NK-92 (cell line): Measurements from ENCODE around the gene CRB3.
"Not testable (repeated sequence)": the region's sequence is repeated elsewhere in the genome, so short reads cannot be mapped to it uniquely, and the experiment has no call there.

Experiments
- DNase-seq: peaks from one replicate; lab custom pipeline; 2025; ENCODE audit not compliant: unreplicated experiment; lab: John Stamatoyannopoulos, UW

The CRB3 gene

DNA sequence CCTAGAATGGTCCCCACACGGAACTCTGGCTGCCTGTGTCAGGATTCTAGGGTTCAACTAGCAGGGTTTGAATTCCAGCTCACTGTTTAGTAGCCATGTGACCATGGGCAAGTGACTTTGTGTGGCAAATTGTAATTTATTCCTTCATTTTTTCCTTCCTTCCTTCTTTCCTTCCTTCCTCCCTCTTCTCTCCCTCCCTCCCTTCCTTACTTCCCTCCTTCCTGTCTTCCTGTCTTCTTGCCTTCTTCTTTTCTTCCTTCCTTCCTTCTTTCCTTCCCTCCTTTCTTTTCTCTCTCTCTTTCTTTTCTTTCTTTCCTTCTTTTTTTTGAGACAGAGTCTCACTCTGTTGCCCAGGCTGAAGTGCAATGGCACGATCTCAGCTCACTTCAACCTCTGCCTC lies 26.1 kb downstream of the CRB3 start:
- no peak for DNase-seq

DNA sequence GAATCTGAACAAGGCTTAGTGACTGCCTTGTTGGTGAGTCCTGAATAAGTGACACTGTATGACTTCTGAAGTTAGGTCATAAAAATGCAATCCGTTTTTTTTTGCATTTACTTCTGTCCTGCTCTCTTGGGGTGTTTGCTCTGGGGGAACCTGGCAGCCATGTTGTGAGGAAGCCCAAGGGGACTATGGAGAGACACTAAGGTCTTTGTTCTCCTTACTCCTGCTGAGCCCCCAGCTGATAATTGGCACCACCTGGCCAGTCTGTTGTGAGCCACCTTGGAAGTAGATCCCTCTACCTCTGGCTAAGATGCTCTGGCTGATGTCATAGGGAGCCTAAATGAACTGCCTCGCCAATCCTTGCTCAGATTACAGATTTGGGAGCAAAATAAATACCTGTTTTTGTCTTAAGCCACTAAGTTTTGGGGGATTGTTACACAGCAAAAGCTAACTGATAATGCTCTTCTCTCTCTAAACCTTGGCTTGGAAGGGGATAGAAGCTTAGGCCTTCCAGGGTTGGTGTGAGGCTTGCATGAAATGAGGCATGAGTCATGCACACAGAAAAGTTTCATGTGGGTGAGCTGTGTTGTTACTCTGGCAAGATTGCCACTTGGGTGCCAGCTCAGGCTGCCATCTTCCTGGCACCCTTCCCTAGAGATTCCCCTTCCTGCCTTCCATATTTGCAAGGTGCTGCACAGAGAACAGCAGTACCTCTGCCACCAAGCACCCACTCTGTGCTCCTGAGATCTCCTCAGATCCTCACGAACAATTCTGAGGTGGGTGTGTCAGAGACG lies 27.9 kb downstream of the CRB3 start:
- no peak for DNase-seq

- DNase-seq = no peak
Observed at GRCh38 chr19:6494438-6495036, 30.5 kb downstream of the CRB3 start.

DNA sequence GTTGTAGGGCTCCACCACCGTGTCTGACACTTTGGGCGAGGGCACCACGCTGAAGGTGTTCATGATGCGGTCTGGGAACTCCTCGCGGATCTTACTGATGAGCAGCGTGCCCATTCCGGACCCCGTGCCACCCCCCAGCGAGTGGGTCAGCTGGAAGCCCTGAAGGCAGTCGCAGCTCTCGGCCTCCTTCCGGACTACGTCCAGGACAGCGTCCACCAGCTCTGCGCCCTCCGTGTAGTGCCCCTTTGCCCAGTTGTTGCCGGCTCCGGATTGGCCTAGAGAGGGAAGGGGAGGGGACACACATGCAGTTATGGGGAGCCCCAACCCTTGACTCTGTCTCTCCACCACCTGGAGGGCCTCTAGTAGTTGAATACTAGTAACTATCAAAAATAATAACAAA lies 31.9 kb downstream of the CRB3 start:
- no peak for DNase-seq

- DNase-seq = no peak
Observed at GRCh38 chr19:6498294-6499036, 34.4 kb downstream of the CRB3 start.

DNA sequence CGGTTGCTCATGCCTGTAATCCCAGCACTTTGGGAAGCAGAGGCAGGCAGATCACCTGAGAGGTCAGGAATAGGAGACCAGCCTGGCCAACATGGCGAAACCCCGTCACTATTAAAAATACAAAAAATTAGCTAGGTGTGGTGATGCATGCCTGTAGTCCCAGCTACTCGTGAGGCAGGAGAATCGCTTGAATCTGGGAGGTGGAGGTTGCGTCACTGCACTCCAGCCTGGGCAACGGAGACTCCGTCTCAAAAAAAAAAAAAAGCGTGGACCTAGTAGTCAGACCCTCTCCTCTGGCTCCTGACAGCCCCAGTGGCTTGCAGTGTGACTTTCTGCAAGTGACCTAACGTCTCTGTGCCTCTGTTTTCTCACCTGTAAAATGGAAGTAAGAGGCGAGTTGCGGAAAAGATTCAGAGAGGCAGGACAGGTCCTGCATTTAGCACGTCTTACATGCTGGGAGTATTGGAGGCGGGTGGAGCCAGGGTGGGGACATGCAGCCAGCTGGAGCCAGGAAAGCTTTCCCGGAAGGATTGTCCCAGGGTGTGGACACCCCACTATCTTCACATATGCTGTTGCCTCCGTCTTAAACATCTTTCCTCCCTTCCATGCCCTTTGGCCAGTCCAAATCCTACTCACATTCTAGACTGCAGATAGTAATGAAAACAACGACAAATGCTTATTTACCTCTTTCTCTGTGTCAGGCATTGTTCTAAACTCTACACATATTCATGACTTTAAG lies 35.1 kb downstream of the CRB3 start:
- no peak for DNase-seq

GRCh38 chr19:6500837-6501739 lies 37.0 kb downstream of the CRB3 start:
- DNase-seq = no peak

- DNase-seq = no peak
Observed at GRCh38 chr19:6501740-6502648, 37.9 kb downstream of the CRB3 start, which contains the start of gene TUBB4A. Gene TUBB4A (minus strand): TSS chr19:6502309. CDS start chr19:6502212, 97 bp downstream.

GRCh38 chr19:6503407-6504201 lies 39.5 kb downstream of the CRB3 start:
- no peak for DNase-seq

GRCh38 chr19:6508028-6508771 lies 44.1 kb downstream of the CRB3 start:
- not testable (repeated sequence) for DNase-seq

- no peak for DNase-seq
Observed at GRCh38 chr19:6509118-6509971, 45.3 kb downstream of the CRB3 start.

GRCh38 chr19:6510618-6511017 lies 46.5 kb downstream of the CRB3 start:
- DNase-seq = no peak

GRCh38 chr19:6514089-6514488 lies 50.0 kb downstream of the CRB3 start:
- no peak for DNase-seq

DNA sequence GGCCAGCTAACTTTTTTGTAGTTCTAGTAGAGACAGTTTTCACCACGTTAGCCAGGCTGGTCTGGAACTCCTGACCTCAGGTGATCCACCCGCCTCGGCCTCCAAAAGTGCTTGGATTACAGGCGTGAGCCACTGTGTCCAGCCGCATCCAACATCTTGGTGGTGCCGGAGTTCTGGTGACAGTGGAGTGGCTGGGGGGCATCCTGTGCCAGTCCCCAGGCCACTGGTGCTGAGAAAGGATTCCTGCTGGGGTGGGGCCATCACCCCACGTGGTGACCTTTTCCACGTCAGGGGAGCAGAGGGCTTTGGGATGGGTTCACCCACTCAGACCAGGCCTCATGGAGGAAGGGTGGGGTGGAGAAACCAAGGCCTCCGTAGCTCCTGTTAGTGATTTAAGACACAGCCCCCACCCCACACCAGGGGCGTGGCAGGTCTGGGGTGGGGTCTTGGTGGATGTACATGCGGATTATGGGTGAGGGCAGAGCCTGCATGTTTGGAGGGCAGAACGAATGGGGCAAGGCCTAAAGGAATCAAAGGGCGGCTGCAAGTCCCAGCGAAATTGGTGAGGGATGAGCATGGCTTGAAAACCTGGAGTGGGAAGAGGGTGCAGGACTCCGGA lies 51.0 kb downstream of the CRB3 start:
- no peak for DNase-seq

DNA sequence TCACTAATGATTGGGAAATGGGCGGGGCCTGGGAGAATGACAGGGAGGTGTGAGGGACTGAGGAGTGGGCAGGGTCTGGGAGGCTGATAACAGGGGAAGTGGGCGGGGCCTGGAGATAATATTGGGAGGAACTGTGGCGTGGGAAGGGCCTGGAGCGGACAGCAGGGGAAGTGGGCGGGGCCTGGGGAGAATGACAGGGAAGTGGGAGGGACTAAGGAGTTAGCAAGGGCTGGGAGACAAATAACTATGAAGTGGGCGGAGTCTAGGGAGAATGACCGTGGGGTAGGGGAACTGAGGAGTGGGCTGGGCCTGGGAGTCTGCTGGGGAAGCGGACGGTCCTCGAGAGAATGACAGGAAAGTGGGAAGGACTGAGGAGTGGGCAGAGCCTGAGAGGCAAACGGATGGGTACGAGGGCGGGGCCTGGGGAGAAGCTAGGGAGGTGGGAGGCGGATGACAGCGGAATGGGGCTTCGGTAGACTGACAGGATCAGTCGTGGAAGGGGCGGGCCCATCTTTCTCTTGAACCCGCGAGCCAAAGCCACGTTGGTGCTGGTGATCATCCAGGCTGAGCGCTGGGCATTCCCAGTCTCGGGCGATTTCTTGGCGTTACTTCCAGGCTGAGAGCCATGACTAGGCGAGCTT lies 52.1 kb downstream of the CRB3 start:
- no peak for DNase-seq
